ENCODE results near the gene RNU1-3.
"Not testable (repeated sequence)": the region's sequence is repeated elsewhere in the genome, so short reads cannot be mapped to it uniquely, and the experiment has no call there.

DNA sequence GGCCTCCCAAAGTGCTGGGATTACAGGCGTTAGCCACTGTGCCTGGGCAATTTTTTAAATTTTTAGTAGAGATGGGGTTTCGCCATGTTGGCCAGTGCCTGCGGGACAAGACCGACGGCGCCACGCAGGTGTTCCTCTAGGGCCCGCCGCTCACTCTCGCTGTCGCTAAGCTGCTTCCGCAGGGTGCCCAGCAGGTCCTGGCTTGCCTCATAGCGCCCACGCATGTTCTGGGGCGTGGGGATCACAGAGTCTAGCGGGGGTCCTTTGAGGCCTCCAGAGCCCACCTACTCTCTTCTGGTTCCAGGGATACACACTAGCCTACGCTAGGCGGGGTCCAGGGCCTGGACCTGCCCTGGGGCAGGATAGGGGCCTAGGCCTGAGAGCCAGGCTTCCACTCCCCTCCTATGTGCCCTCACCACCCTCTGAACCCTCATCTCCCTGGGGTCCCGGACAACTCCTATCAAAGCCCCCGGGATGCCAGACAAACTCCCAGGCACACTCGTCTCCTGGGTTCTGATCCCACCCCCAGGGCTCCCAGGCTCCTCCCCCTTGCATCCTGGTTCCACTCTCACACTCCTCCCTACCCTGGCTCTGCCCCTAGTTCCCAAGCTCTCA lies 36.7 kb downstream of the RNU1-3 start:
- TF ChIP-seq CTCF (IDR thresholded peaks at IDR 0.05; ENCODE audit: low read depth, low read length); EZH2phosphoT487 (IDR thresholded peaks at IDR 0.05; ENCODE audit: low read depth): not testable (repeated sequence)
